ENCODE results near the gene FAM3B.
"Not testable (repeated sequence)": the region's sequence is repeated elsewhere in the genome, so short reads cannot be mapped to it uniquely, and the experiment has no call there.

Gene FAM3B, protein sequence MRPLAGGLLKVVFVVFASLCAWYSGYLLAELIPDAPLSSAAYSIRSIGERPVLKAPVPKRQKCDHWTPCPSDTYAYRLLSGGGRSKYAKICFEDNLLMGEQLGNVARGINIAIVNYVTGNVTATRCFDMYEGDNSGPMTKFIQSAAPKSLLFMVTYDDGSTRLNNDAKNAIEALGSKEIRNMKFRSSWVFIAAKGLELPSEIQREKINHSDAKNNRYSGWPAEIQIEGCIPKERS

DNA sequence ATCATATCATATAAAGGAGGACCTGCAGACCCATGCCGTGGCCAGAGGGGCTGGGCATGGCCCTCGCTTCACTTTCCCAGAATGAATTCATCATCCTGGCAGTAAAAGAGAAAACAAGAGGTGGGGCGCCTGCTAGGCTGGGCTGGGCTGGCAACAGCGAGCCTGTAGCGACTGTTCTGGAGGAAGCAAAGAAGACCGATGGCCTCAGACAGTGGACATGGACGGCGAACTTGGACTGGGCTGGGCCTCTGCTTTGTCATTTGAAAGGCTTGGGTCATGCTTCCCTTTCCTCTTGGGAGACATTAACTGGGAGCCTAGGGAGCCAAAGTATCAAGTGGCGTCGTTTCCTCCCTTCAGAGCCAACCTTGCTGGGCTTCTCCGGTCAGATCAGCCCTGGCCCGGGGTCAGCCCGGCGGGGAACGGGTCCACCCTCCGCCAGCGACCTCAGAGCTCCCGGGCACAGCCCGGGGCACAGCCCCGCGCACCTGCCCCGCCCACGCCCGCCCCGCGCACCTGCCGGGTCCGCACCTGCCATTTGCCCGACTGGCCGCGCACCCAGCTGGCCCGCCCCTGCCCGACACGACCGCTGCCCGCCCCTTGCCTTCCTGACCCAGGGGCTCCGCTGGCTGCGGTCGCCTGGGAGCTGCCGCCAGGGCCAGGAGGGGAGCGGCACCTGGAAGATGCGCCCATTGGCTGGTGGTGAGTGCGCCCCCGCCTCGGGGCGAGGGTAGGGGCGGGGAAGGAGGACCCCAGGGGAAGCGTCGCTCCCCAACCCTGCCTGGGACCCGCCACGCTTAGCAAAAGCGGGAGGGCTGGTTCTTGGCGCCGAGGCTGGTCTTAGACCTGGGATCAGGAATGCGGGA lies at the start of gene FAM3B:
TSS of gene FAM3B (plus strand) at position 602 of the 863 bp plus-strand sequence. CDS start at position 681, 79 bp downstream.
- no peak for DNase-seq (ENCODE audit: low read depth in 2 of 2, low spot score in 1 of 2)

DNA sequence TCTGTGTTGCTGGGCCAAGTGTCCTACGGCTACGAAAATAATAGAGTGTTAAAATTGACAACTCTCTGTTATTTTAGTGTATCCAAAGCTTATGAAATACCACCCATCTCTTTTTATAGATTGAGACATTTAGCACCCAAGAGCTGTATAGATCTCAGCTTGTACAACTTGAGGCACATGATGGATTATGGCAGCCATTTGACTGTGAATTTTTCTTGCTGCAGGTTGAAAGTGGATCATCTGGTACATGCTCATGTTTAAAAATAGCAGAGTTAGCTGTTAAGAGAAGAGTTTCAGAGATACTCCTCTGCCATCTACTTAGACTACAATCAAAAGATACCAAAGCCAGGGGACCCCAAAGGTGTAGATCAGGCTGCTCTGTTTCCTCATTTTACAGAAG lies 49.3 kb upstream of the FAM3B start:
- no peak for DNase-seq (ENCODE audit: low read depth in 2 of 2, low spot score in 1 of 2)

DNA sequence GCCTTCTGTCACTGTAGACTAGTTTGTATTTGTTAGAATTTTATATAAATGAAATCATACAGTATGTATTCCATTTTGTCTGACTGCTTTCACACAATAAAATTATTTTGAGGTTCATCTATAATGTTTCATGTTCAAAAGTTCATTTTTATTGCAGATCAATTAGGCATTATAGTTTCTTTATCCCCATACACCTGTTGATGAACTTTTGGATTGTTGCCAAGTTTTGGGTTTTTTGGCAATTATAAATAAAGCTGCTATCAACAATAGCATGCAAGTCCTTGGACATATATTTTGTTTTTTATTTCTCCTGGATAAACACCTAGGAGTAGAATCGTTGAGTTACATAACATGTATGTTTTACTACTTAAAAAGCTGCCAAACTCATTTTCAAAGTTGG lies 47.1 kb upstream of the FAM3B start:
- no peak for DNase-seq (ENCODE audit: low read depth in 2 of 2, low spot score in 1 of 2)

DNA sequence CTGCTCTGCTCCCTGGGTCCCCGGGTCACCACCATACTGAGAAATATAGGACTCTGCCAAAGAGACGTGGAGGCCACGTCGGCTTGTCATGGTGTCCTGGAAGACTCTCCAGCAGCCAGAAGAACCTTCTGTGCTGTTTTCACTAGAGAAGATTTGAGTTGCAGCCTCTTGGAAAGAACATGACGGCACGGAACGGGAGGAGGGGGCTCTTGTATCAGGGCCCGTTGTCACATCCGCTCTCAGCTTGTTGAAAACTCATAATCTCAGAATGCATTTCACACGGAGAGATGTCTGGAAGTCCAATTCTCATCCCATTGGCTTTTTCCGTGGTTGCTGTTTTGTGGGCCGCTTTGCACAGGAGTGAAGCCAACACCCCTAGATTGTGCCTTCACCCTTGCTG lies 39.4 kb upstream of the FAM3B start:
- DNase-seq (ENCODE audit: low read depth in 2 of 2, low spot score in 1 of 2): no peak

DNA sequence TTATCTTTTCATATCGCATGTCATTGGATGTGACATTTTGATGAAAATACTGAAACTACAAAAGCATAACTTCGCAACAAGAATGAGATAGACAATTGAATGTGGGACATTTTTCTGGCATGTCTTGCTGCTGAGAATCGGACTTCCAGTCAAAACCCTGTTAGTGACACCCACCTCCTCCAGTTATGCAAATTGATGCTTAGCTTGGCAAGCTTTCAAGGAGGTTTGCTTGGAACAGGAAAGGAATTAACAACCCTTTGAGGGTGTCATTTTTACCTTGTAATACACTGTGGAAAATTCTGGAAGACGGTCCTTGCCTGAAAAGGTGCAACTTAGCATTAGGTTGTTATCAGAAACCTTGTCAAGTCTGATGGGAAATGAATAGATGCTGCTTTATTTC lies 38.8 kb upstream of the FAM3B start:
- no peak for DNase-seq (ENCODE audit: low read depth in 2 of 2, low spot score in 1 of 2)

DNA sequence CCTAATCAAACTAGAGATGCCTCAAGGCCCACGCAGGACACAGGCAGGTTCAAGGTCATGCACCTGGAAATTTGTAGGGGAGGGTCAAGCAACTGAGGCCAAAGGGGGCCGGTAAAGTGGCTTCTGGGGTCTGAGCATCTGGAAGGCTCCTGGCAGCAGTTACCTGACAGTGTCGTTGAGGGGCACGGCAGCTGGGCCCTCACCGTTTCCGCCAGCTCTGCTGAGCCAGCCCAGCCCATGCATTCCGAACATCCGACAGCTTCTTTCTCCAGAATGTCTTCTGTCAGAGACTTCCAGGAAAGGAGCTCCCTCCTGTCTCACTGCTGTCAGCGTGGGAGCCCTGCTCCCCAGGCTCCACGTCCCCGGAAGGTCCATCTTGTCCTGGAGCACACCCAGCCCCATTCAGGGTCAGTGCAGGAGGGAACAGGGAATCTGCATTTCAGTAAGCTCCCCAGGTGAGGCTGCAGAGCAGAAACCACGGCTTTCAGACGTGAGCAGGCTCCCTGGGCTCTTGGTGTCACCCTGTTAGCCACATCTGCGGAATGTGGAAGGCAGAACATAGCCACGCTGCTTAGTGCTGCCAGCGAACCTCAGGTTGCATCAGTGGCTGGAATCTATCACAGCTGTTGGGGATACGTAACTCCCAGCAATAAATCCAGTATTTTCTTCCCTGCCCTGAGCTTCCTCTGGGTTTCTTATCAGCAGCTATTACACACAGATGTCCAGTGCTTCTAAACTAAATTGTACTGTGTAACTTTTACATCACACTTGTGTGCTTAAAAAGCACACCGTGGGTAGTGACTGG lies 36.3 kb upstream of the FAM3B start:
- no peak for DNase-seq (ENCODE audit: low read depth in 2 of 2, low spot score in 1 of 2)

DNA sequence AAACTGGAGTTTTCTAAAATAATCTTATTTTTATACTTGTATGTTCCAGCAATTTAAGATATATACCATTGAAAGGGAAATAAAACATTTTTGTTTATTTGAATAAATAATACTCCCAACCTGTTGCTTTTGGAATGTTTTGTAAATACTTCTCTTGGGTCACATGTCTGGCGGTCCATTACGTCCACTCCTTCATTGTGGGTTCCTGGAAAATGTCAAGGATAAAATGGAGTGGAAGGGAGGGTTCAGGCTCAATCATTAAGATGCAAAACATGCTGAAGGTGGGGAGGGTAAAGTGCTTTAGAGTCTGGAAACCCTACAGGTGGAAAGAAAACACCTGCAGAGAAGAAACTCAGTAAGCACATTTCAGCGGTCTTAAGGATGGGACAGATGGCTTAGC lies 34.2 kb upstream of the FAM3B start:
- DNase-seq (ENCODE audit: low read depth in 2 of 2, low spot score in 1 of 2): no peak

DNA sequence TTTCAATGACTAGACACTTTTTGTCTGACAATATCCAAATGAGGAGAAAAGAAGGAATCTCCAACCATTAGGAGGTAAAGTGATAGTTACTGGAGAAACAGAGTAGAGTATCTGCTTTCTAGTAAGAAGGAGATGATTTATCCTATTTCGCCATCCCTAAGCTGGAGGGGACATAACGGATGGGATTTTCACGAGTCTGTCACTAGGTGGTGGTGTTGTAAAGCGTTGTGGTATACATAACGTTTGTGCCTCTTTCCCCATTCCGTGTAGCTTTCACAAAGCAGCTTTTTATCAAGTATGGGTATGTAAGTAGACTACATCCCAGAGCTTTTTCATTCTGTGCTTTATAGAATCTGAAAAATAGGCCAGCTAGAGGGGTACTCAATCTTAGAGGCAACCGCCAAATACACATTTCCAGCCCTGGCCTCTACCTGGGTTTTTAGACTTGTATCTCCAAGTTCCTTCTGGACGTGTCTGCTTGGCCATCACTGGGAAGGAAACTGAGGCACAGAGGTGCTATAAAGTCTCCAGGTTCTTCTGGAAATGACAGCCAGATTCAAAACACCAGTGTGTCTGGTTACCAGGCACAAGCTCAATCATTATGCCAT lies 33.3 kb upstream of the FAM3B start:
- no peak for DNase-seq (ENCODE audit: low read depth in 2 of 2, low spot score in 1 of 2)

DNA sequence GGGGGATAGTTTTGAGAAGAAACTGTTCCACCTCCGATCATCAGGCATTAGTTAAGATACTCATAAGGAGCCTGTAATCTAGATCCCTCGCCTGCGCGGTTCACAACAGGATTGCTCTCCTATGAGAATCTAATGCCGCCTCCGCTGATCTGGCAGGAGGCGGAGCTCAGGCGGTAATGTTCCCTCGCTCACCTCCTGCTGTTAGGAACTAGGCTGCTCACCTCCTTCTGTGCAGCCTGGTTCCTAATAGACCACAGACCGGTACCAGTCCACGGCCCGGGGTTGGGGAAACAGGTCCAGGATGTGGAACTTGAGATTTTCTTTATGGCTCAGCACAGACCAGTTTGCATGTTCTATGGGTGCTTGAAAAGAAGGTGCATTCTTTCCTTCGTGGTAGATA lies 27.2 kb upstream of the FAM3B start:
- DNase-seq (ENCODE audit: low read depth in 2 of 2, low spot score in 1 of 2): no peak

DNA sequence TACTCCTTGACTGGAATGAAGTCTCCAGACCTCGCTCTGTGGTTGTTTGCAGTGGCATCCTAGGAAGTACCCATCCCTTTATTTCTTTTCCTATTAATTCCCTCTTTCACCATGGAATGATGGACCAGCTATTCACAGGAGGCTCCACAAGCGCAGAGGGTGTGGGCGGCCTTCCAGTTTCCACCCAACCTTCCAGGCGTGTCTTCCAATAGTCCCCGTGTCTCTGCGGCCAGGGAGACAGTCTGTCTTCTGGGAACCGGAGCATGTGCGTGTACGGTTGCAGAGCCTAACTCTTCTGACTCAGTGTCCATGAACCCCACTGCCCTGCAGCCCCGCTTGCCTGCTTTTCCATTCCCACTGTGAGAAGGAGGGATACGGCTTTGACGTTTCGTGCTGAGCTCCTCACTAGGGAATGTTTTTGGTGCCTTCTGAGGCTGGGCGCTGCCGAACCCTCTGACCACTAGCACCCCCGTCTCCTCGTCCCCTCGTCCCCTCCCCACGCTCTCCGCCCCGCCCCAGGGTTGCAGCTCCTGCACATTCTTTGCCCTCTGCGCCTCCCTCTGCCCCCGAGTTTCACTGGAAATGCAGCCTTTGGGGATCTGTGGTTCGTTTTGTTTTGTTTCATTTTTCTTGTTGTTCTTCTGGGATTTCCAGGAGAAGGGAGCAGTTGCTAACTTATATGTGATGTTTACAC lies 26.3 kb upstream of the FAM3B start:
- DNase-seq (ENCODE audit: low read depth in 2 of 2, low spot score in 1 of 2): no peak

DNA sequence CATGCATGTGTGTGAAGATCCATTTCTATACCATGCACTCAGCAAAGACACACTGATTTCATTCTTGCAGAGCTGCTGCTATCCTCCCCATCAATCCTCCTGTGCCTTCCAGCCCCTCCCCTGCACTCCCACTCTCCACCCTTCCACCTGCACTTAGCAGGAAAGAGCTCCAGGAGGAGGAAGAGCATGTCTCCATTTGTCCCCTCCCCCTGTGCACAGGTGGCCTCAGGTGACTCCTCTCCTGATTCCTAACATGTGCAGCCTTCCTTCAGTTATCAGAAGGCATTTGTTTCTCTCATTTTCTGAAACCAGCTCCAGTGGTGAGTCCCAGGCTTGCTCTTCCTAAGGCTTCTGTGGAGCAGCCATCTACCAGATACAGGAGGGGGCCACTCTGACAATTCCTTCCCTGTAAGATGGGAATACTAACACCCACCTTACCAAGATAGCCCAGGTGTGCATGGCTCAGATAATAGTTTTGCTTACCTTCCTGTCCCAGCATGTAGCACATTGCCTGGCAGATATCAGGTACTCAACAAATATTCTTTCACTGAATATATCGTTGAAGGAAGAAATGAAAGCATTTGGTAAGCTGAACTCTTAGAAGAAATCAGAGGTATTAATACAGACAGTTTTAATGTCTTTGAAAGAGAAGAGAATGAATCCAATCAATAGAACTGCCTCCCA lies 21.9 kb upstream of the FAM3B start:
- no peak for DNase-seq (ENCODE audit: low read depth in 2 of 2, low spot score in 1 of 2)

DNA sequence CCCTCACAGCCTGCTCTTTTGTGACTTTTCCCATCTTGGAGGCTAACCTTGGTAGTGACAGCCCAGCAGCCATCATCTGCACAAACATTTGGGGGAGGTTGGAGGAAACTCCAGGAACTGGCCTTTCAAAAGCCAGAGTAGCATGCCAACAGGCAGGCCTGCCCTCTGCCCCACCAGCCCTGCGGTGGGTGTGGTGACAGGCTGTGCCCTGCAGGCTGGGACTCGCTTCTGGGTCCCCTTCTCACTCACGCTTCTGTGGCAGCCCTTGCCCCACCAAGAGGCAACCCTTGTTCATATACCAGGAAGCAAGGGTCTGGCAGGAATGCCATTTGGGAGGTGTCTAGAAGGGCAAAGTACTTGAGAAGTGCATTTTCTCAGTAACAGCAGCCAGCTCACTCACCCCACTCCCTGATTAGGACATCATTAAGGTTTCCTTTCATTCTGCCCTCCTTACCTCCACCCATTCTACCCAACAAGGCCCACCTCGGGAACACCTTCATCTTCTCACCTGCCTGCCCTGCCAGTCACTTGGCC lies 20.8 kb upstream of the FAM3B start:
- DNase-seq (ENCODE audit: low read depth in 2 of 2, low spot score in 1 of 2): no peak

DNA sequence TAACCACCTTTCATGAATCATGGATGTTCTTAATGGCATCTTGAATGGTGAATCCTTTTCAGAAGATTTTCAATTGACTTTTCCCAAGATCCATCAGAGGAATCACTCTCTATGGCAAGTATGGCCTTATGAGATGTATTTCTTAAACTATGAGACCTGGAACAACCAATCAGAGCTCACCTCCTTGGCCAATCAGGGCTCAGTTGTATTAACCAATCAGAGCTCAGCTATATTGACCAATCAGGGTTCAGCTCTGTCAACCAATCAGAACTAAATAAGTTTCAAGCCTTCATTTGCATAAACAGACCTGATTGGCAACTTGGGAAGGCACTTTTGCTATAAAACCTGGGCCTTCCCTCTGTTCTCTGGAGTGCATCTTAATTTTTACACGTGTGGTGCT lies 13.6 kb upstream of the FAM3B start:
- DNase-seq (ENCODE audit: low read depth in 2 of 2, low spot score in 1 of 2): no peak

DNA sequence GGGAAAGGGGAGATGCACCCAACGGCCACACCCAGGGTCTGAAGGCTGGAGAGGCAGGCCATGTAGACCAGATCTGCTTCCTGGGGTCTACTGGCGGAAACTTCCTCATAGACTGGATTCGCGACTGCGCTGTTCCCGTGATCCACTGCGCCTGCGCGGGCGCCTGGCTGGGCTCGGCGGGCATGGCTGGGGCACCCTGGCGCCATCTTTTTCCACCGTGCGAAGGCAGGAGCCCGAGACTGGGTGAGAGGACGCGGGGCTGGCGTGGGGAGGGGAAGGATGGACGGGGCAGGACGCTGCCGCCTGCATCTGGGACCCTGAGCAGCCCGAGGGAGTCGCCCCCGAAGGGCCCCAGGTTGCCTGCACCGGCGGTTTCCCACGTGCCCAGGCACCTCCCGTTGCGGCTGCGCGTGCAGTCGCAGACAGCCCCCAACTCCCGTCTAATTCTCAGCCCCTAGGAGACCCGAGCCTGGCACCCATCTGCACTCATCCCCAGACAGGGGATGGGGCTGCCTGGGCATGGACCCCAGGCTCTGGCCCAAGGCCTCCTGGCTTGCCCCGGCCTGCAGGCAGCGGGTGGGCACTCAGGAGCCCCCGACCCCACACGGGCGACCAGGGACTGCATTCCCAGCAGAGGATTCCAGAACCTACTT lies 12.4 kb upstream of the FAM3B start:
- no peak for DNase-seq (ENCODE audit: low read depth in 2 of 2, low spot score in 1 of 2)

DNA sequence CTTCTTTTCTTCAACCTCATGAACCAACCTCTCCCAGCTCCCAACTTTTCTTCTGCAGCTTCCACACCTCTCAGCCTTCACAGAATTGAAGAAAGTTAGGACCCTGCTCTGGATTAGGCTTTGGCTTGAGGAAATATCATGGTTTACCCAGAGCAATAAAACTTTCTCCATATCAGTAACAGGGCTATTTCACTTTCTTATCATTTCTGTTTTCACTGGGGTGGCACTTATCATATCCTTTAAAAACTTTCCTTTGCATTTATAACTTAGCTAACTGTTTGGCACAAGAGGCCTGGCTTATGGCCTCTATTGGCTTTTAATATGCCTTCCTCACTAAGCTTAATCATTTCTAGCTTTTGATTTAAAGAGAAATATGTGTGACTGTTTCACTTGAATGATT lies 9.4 kb upstream of the FAM3B start:
- DNase-seq (ENCODE audit: low read depth in 2 of 2, low spot score in 1 of 2): no peak

DNA sequence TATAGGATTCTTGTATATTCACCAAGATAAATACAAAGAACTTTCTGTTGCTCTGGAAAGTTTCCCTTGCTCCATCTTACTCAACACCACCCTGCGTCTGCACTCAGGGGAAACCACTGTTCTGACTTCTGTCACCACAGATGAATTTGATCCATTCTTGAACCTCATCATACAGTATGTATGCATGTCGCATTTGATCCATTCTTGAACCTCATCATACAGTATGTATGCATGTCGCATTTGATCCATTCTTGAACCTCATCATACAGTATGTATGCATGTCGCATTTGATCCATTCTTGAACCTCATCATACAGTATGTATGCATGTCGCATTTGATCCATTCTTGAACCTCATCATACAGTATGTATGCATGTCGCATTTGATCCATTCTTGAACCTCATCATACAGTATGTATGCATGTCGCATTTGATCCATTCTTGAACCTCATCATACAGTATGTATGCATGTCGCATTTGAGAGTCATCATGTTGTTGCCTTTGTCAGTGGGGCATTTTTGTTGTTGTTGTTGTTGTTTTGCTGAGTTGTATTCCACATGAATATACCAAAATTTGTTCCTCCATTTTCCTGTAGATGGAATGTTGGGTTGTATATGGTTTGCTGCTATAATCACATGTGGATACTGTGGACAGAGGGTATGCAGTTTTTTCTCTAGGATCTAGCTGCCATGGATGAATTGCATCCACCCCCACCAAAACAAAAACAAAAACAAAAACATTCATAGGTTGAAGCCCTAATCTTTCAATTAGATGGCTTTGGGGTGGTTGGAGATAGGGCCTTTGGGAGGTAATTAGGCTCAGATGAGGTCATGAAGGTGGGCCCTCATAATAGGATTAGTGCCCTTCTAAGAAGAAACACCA lies 3.1 kb upstream of the FAM3B start:
- not testable (repeated sequence) for DNase-seq (ENCODE audit: low read depth in 2 of 2, low spot score in 1 of 2)

DNA sequence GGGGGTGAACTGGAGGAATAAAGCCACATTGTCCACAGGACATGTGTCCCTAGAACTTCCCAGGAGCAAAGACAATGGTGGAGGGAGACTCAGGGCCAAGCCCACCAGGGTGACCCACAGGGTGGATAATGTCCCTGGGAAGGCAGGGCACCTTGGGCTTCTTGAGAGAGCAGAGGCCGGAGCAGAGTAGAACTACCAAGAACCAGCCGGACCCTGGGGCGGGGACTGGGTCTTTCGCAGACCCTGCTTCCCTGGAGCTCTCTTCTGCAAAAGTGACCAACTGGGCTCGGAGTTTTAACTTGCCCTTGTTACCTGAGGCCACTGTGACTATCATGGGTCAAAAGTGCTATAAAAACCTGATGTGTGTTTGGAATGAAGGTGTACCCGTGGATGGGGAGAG lies 875 bp upstream of the FAM3B start:
- no peak for DNase-seq (ENCODE audit: low read depth in 2 of 2, low spot score in 1 of 2)

DNA sequence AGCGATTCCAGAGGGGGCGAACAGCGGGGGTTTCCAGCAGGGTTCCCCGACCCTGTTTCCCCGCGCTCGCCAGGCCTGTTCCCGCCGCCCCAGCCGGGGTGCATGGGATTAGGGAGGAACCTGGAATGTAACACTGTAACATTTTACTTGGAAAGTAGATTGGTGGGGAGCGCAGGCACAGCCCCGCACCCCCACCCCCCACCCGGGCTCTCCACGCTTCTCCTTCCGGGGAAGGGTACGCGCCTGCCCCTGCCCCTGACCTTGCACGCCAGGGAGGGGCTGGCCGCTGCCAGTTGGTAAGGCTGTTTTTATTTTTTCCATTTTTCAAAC lies 427 bp downstream of the FAM3B start:
- no peak for DNase-seq (ENCODE audit: low read depth in 2 of 2, low spot score in 1 of 2)

DNA sequence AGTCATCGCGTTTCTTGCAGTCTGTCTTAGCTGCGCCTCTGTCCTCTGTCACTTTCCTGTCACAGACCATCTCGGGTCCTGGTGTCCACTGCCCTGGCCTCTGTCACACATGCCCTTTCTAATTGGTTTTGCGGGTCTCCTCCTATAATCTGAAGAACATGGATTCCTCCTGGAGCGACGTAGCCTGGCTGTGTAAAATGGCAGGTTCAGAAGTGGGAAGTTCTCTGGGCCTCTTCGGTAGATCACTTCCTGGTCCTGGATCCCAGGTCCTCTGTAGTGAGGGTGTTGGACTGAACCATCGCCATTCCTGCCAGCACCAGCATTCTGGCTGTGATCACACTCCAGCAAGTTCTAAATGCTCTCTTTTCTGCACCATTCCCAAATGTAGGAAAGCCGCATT lies 857 bp downstream of the FAM3B start:
- DNase-seq (ENCODE audit: low read depth in 2 of 2, low spot score in 1 of 2): no peak

All from stimulated activated CD8-positive, alpha-beta memory T cell treated with anti-CD3 and anti-CD28 coated beads, Interleukin-4, amount 100 ng/mL, for 4 hours (primary cell).